SU-DHL-6 (cell line): ENCODE data around the gene CORO2A.

Experiments used
- CTCF ChIP-seq: fragments of 200-600 bp; sonication (generic); IDR thresholded peaks from one replicate; pipeline ENCODE4 v1.5.1; 2017; ENCODE audit warnings: antibody characterized with exemption, mild to moderate bottlenecking, low read length, moderate library complexity; ENCODE audit not compliant: insufficient read depth, poor library complexity, severe bottlenecking
- EZH2phosphoT487 ChIP-seq: fragments of 200-600 bp; sonication (generic), shearing (Covaris generic); conservative IDR thresholded peaks from 2 replicates; pipeline ENCODE4 v1.6.1; 2018; ENCODE audit warnings: mild to moderate bottlenecking, antibody characterized with exemption, low read length, moderate library complexity, mixed read lengths

DNA sequence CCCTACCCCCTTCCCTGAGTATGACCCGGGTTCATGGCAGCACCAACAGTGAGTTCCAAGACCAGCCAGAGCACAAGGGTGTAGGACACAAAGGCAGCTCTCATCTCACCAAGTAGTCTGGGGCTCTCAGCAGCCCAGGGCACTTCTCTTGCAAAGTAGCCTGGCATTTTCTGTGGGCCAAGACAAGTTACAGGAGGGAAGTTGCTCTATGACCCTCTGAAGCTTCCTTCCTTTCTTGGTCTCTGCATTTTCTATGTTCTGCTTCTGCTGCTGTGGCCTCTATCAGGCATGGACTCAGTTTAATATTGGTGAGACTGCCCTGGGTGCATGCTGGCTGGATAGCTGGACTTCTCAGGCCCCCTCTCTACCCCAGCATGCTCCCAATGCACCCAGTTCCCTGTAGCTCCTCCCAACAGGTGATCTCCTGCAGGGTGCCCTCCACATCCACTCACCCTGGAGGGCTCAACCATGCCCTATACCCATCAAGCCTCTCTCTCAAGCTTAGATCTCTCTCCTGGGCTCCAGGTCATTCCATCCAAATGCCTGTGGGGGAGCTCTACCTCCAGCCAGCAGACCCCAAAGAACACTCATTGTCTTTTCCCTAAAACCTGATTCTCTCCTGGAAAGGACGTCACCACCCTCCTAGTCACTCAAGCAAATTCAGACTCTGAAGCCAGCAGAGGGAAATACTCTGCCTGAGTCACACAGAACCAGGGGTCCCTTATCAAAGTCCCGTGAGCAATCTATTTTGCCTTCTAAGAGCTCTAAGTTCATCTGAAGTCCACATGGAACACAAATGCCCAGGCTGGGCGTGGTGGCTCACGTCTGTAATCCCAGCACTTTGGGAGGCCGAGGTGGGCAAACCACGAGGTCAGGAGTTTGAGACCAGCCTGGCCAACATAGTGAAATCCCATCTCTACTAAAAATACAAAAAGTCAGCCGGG is 49.2 kb upstream of the CORO2A start:
- TF ChIP-seq CTCF = no peak
- TF ChIP-seq EZH2phosphoT487 = no peak
